Spleen (tissue), 13 donors: ENCODE data around the gene SEBOX. TPM values are rescaled to one million over a fixed set of nuclear protein-coding genes. Genes with fewer than 3 reads are reported as not detected.
A peak's percentile ranks its signal among the peaks of the same experiment; 100 is the strongest.

Experiments
- DNase-seq: peaks from one replicate; pipeline ENCODE4 v3.0.0-alpha.2; 2020
- H3K27ac ChIP-seq, 8 donors: fragments of 200-600 bp; sonication (generic) in 7 of 8; 1 replicate in 4 of 8; 2 replicates in 4 of 8; pipeline versions ENCODE4 v1.5.0 to v1.8.0; 2016 to 2021; ENCODE audit warnings: inconsistent platforms in 4 of 8, mild to moderate bottlenecking in 4 of 8, moderate library complexity in 1 of 8
- H3K27me3 ChIP-seq, 7 donors: fragments of 200-600 bp; sonication (generic) in 6 of 7; replicated peaks in 1 of 7; 1 replicate in 4 of 7; 2 replicates in 3 of 7; pipeline versions ENCODE4 v1.5.0 to v1.8.0; 2016 to 2021; ENCODE audit warnings: inconsistent platforms in 3 of 7, mild to moderate bottlenecking in 1 of 7
- H3K36me3 ChIP-seq, 6 donors: fragments of 200-600 bp; sonication (generic) in 5 of 6; 1 replicate in 4 of 6; 2 replicates in 2 of 6; pipeline versions ENCODE4 v1.5.0 to v1.8.0; 2016 to 2021; ENCODE audit warnings: inconsistent platforms in 2 of 6
- H3K4me1 ChIP-seq, 6 donors: fragments of 200-600 bp; sonication (generic) in 5 of 6; 1 replicate in 3 of 6; 2 replicates in 3 of 6; pipeline versions ENCODE4 v1.5.0 to v1.8.0; 2016 to 2021; ENCODE audit warnings: inconsistent platforms in 3 of 6
- H3K4me3 ChIP-seq, 8 donors: fragments of 200-600 bp; sonication (generic) in 7 of 8; 1 replicate in 4 of 8; 2 replicates in 4 of 8; pipeline versions ENCODE4 v1.5.0 to v1.8.0; 2016 to 2021; ENCODE audit warnings: inconsistent platforms in 4 of 8, mild to moderate bottlenecking in 4 of 8, moderate library complexity in 2 of 8
- H3K9me3 ChIP-seq, 8 donors: fragments of 200-600 bp; sonication (generic) in 7 of 8; 1 replicate in 4 of 8; 2 replicates in 4 of 8; pipeline versions ENCODE4 v1.5.0 to v1.8.0; 2016 to 2021; ENCODE audit warnings: inconsistent platforms in 4 of 8
- POLR2A ChIP-seq, 3 donors: fragments of 450-650 bp; IDR thresholded peaks; one replicate each; pipeline ENCODE4 v1.5.1; 2017; ENCODE audit warnings: antibody characterized with exemption in 3 of 3, mild to moderate bottlenecking in 1 of 3
- POLR2AphosphoS5 ChIP-seq, 3 donors: sonication (generic); formaldehyde crosslinking; IDR thresholded peaks; one replicate each; pipeline ENCODE4 v1.5.1; 2017; ENCODE audit warnings: antibody characterized with exemption in 3 of 3
- WGBS, 5 donors: extraction: QIAGEN DNeasy Blood & Tissue Kit in 3 of 5; methylation state at CpG; one replicate each; pipeline versions ENCODE4 v1.1.5 to v1.1.7; 2013 to 2018; 5-methylcytosine and 5-hydroxymethylcytosine counted together
- intact Hi-C: fragments of 100-400 bp; cut with DNase I; formaldehyde crosslinking; loops from one replicate; pipeline ENCODE4 v1.15.0; 2023; ENCODE audit warnings: low total_unique reads
- long read RNA-seq, 2 donors: transcript quantifications; one replicate each; lab custom pipeline, GENCODE V29; 2026
- polyA plus RNA-seq, 3 donors: library from polyadenylated mRNA; stranded (reverse); fragments of 200-250 nt; gene quantifications; one replicate each; pipeline ENCODE4 v1.2.1, GENCODE V29; 2013
- total RNA-seq, 7 donors: library from RNA; depleted of rRNA in 3 of 7; stranded (reverse); fragments of >200 nt in 3 of 7; fragmentation: NEBNext Ultra II Directional in 4 of 7; extraction: Animal tissue kit (Norgen Biotek cat#: 25700) in 4 of 7; gene quantifications; one replicate each; pipeline versions ENCODE4 v1.1.0 to v1.2.1, GENCODE V29; 2016 to 2021
- TF ChIP-seq, protein P1 (sequence below), 11 experiments: fragments of 200-600 bp in 7 of 11; fragments of 450-650 bp in 4 of 11; sonication (generic) in 4 of 11; IDR thresholded peaks in 8 of 11; conservative IDR thresholded peaks in 3 of 11; 1 replicate in 7 of 11; 2 replicates in 4 of 11; pipeline versions ENCODE4 v1.4.0 to v1.8.0; 2016 to 2021; ENCODE audit warnings: antibody characterized with exemption in 11 of 11, inconsistent platforms in 4 of 11, mild to moderate bottlenecking in 1 of 11
- donor health status: healthy with polysubstance abuse.
- donor health status: DM: no; HTN: no; CAD: no; lungs with moderate emphysema.
- donor health status: DM: no; HTN: no; CAD: no.
- donor health status: Bipolar disorder and iron deficiency.
- donor health status: healthy.
- donor health status: DM: no; HTN: no; CAD: no.
- donor health status: DM: yes; HTN: yes; CAD: no.

SEBOX gene, protein sequence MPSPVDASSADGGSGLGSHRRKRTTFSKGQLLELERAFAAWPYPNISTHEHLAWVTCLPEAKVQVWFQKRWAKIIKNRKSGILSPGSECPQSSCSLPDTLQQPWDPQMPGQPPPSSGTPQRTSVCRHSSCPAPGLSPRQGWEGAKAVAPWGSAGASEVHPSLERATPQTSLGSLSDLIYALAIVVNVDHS
- not detected for total RNA-seq
- polyA plus RNA-seq, result not detected
- long read RNA-seq, donor 1, result 0 reads
- long read RNA-seq, donor 2, result 0 reads

DNA sequence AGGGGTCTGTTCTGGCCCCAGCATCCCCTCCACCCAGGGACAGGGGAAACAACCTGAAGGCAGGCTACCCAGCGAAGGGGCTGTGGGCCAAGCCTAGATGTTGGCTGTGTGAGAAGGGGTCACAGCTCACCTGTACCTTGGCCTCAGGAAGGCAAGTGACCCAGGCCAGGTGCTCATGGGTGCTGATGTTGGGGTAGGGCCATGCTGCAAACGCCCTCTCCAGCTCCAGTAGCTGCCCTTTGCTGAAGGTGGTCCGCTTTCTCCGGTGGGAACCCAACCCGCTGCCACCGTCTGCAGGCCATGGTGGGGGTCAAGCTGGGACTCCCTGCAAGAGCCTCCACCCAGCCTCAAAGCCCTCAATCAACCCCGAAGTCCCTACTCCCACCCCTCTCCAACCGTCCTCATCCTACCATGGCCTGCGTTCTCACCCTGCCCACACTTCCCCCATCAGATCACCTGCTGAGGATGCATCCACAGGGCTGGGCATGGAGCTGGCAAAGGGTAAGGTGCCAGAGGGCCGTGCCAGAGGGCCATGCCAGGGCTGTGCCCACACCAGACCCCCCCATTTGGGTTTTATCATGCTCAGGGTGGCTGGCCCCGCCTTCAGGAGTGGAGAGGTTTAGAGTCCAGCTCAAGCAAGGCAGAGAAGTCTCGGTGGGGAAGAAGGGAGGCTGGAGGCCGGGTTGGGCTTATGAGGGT is at the start of gene SEBOX:
TSS of gene SEBOX (minus strand) at position 535 of the 699 bp plus-strand sequence. CDS start at position 487, 48 bp downstream.
- Histone ChIP-seq H3K36me3 (peaks cover 11 to 65% (median 51%) of the 10 kb centered on the region in 6 donors), H3K9me3 (no peaks in the 10 kb centered on the region), H3K27ac (no peak within 1 kb of the TSS), H3K27me3 (no peaks in the 10 kb centered on the region), H3K4me3 (no peak within 1 kb of the TSS), H3K4me1 (peaks cover 0 to 3% (median 0%) of the 10 kb centered on the region in 6 donors)
- TF ChIP-seq POLR2A (IDR thresholded peaks at IDR 0.05) (no peak), POLR2AphosphoS5 (IDR thresholded peaks at IDR 0.05) (peak in 1 of 3 donors; percentile 47)
- TF ChIP-seq, protein P1, sequence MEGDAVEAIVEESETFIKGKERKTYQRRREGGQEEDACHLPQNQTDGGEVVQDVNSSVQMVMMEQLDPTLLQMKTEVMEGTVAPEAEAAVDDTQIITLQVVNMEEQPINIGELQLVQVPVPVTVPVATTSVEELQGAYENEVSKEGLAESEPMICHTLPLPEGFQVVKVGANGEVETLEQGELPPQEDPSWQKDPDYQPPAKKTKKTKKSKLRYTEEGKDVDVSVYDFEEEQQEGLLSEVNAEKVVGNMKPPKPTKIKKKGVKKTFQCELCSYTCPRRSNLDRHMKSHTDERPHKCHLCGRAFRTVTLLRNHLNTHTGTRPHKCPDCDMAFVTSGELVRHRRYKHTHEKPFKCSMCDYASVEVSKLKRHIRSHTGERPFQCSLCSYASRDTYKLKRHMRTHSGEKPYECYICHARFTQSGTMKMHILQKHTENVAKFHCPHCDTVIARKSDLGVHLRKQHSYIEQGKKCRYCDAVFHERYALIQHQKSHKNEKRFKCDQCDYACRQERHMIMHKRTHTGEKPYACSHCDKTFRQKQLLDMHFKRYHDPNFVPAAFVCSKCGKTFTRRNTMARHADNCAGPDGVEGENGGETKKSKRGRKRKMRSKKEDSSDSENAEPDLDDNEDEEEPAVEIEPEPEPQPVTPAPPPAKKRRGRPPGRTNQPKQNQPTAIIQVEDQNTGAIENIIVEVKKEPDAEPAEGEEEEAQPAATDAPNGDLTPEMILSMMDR (IDR thresholded peaks at IDR 0.05 in 8 of 11, conservative IDR thresholded peaks at IDR 0.05 in 3 of 11), result no peak
- no peak for DNase-seq
- intact Hi-C loops, result no loop called here
- WGBS, 5 donors, result 89 to 95% (median 92%) methylated on average over 13 of the region's 13 CpGs

DNA sequence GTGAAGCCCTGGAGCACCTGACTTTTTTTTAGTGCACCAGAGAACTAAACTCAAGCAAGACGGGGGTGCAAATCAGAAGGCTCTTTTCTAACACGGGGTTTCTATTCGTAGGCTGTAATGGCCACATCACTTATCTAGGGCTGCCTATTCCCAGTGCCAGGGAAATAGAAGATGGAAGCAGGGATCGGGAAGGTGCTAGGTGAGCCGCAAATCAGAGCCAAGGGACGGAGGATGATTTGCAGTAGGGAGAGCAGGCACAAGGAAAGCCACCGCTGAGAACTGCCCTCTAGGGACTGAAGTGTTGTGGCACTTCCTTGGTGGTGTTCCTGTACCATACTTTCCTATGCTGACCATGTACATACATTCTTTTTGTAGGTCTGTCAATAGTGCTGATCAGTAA is 48.8 kb upstream of the SEBOX start:
- no peaks in the 10 kb centered on the region for H3K27me3 ChIP-seq
- TF ChIP-seq POLR2AphosphoS5 (IDR thresholded peaks at IDR 0.05), result no peak
- TF ChIP-seq, protein P1 (IDR thresholded peaks at IDR 0.05 in 8 of 11, conservative IDR thresholded peaks at IDR 0.05 in 3 of 11), result no peak
- no peak for TF ChIP-seq POLR2A (IDR thresholded peaks at IDR 0.05)
- H3K4me3 ChIP-seq, result no peak overlapping the region
- WGBS, 5 donors, result 68 to 80% (median 73%) methylated on average over 7 of the region's 7 CpGs
- no peak for DNase-seq
- no peak overlapping the region for H3K27ac ChIP-seq
- H3K4me1 ChIP-seq, result peaks cover 0 to 11% (median 6%) of the 10 kb centered on the region in 6 donors
- no peaks in the 10 kb centered on the region for H3K9me3 ChIP-seq
- intact Hi-C loops, result no loop called here
- no peaks in the 10 kb centered on the region for H3K36me3 ChIP-seq

DNA sequence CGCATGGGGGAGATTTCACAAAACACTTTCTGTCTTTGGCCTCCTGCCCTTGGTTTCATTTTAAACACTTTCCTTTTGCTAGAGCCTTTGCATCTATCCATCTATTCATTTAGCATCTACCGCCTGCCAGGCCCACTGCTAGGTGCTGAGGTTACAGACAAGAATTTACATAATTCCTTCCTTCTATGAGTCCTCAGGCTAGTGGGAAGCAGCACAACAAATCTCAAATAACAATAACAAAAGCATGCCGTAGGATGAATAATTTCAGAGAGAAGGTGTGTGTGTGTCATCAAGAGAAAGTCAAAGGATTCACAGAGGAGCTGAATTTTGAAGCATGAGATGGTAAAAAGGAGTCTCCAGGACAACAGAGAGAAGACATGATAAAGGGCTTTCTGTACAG is 47.1 kb upstream of the SEBOX start:
- WGBS, 5 donors, result 79 to 90% (median 89%) methylated on average over 3 of the region's 3 CpGs
- H3K36me3 ChIP-seq, result no peaks in the 10 kb centered on the region
- intact Hi-C loops, result no loop called here

DNA sequence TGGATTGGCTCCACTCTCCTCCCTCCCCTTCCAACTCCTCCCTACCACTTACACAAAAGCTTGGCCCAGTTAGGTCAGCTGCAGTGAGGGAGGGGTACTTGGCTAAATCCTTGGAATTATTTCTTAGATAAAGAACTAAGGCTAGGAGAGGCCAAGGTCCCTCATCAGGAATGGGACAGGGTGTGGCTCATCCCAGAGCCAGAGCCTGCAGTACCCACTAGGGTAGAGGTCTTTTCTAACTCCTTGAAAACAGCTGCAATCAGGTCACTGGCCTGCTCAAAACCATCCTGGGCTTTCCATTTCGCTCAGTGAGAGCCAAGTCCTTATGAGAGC is 42.9 kb upstream of the SEBOX start:
- no peak for TF ChIP-seq POLR2AphosphoS5 (IDR thresholded peaks at IDR 0.05)
- TF ChIP-seq POLR2A (IDR thresholded peaks at IDR 0.05), result no peak
- TF ChIP-seq, protein P1 (IDR thresholded peaks at IDR 0.05 in 8 of 11, conservative IDR thresholded peaks at IDR 0.05 in 3 of 11), result no peak
- H3K27me3 ChIP-seq, result no peaks in the 10 kb centered on the region
- H3K4me3 ChIP-seq, result no peak overlapping the region
- 76 to 92% (median 88%) methylated on average over 1 of the region's 1 CpG for WGBS, 5 donors
- no peak for DNase-seq
- no peak overlapping the region for H3K27ac ChIP-seq
- peaks cover 8 to 50% (median 26%) of the 10 kb centered on the region in 6 donors for H3K4me1 ChIP-seq
- no peaks in the 10 kb centered on the region for H3K9me3 ChIP-seq
- H3K36me3 ChIP-seq, result no peaks in the 10 kb centered on the region
- intact Hi-C loops, result no loop called here

More for the DNA sequence above, 47.1 kb upstream of the SEBOX start:
- no peak overlapping the region for H3K27ac ChIP-seq
- peaks cover 0 to 15% (median 6%) of the 10 kb centered on the region in 6 donors for H3K4me1 ChIP-seq
- DNase-seq, result no peak
- H3K4me3 ChIP-seq, result no peak overlapping the region
- no peaks in the 10 kb centered on the region for H3K9me3 ChIP-seq
- no peaks in the 10 kb centered on the region for H3K27me3 ChIP-seq
- TF ChIP-seq, protein P1 (IDR thresholded peaks at IDR 0.05 in 8 of 11, conservative IDR thresholded peaks at IDR 0.05 in 3 of 11), result no peak
- TF ChIP-seq POLR2AphosphoS5 (IDR thresholded peaks at IDR 0.05) (no peak), POLR2A (IDR thresholded peaks at IDR 0.05) (no peak)
